DOHH2 (cell line): ENCODE measurements around the gene RNF212.

Experiments
- H3F3A ChIP-seq: fragments of 200-600 bp; sonication (generic), shearing (Covaris generic); 2 replicates; pipeline ENCODE4 v1.6.0; 2016; ENCODE audit warnings: antibody characterized with exemption, mild to moderate bottlenecking; ENCODE audit not compliant: control insufficient read depth, insufficient read depth
- H3K27ac ChIP-seq: fragments of 200-600 bp; sonication (generic); 2 replicates; pipeline ENCODE4 v1.5.1; 2014; ENCODE audit warnings: low read depth, mild to moderate bottlenecking, low read length, moderate library complexity
- H3K27me3 ChIP-seq: fragments of 200-600 bp; sonication (generic); 2 replicates; pipeline ENCODE4 v1.6.1; 2014; ENCODE audit warnings: mild to moderate bottlenecking, low read length, mixed read lengths; ENCODE audit not compliant: control insufficient read depth
- H3K36me3 ChIP-seq: fragments of 200-600 bp; sonication (generic); 2 replicates; pipeline ENCODE4 v1.6.1; 2014; ENCODE audit warnings: mild to moderate bottlenecking, low read length, moderate library complexity, mixed read lengths; ENCODE audit not compliant: control insufficient read depth
- H3K4me1 ChIP-seq: fragments of 200-600 bp; sonication (generic); 2 replicates; pipeline ENCODE4 v1.6.1; 2014; ENCODE audit warnings: mild to moderate bottlenecking, low read length, mixed read lengths; ENCODE audit not compliant: control insufficient read depth
- H3K4me2 ChIP-seq: fragments of 200-600 bp; sonication (generic); 2 replicates; pipeline ENCODE4 v1.6.0; 2014; ENCODE audit warnings: mild to moderate bottlenecking, low read length, moderate library complexity
- H3K4me3 ChIP-seq: fragments of 200-600 bp; sonication (generic); 2 replicates; pipeline ENCODE4 v1.5.1; 2014; ENCODE audit warnings: mild to moderate bottlenecking, low read length, mixed read lengths
- H3K79me2 ChIP-seq: fragments of 200-600 bp; sonication (generic); 2 replicates; pipeline ENCODE4 v1.6.1; 2014; ENCODE audit warnings: mild to moderate bottlenecking, low read length, mixed read lengths; ENCODE audit not compliant: control insufficient read depth
- H3K9me2 ChIP-seq: fragments of 200-600 bp; sonication (generic); replicated peaks from 2 replicates; pipeline ENCODE4 v1.6.1; 2014; ENCODE audit warnings: mild to moderate bottlenecking, low read length, mixed read lengths; ENCODE audit not compliant: control insufficient read depth
- H3K9me3 ChIP-seq: fragments of 200-600 bp; sonication (generic); 2 replicates; pipeline ENCODE4 v1.6.1; 2014; ENCODE audit warnings: antibody characterized with exemption, low read length, mixed read lengths; ENCODE audit not compliant: control insufficient read depth, insufficient read depth
- H4K20me1 ChIP-seq: fragments of 200-600 bp; sonication (generic); 2 replicates; pipeline ENCODE4 v1.6.0; 2014; ENCODE audit warnings: low read depth, mild to moderate bottlenecking, antibody characterized with exemption, low read length, moderate library complexity; ENCODE audit not compliant: control insufficient read depth, insufficient read depth
- EZH2phosphoT487 ChIP-seq: fragments of 200-600 bp; sonication (generic); IDR thresholded peaks from 2 replicates; pipeline ENCODE4 v1.6.1; 2017; ENCODE audit warnings: borderline replicate concordance, mild to moderate bottlenecking, antibody characterized with exemption, low read length, moderate library complexity, mixed read lengths
- TF ChIP-seq, protein P1 (sequence below): fragments of 200-600 bp; sonication (generic); IDR thresholded peaks from one replicate; pipeline ENCODE4 v1.5.1; 2014; ENCODE audit warnings: antibody characterized with exemption, mild to moderate bottlenecking, low read depth, low read length; ENCODE audit not compliant: poor library complexity, severe bottlenecking

The RNF212 gene

DNA sequence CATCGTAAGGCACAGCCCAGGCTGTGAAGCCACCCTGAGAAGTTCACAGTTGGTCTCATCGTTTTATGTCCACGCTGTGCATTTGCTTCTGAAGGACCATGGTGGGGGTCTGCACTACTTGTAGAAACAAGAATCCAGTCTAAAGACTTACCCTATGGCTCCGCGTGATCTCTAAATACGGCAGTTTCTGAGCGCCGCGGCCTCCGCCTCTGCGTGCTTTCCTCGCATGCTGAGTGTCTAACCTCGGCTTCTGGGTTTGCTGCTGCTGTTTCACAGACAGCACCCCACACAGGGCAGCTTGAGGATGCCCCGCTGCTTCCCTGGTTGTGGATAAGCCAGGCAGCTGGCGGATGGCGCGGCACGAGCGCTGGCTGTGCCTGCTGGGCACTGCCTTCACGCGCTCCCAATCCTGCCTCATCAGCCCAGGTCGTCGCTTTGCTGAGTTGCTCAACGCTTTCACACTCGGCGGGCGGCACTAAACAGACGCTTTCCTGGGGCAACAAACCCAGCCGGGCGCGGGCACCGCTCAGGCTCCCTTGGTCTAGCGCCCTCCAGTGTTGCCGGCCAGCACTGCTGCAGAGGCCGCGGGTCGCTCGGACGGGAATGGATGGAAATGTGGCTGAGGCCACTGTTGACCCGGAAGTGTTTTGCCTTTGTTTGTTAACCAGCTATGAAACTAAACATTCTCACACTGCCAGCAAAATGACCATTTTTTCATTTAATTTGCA, 62.7 kb downstream of the RNF212 start:
- Histone ChIP-seq H3K36me3 (no peaks in the 10 kb centered on the region), H3K27me3 (peaks cover 4% of the 10 kb centered on the region; the same call in 1 of the 2 replicates), H4K20me1 (no peaks in the 10 kb centered on the region), H3F3A (no peaks in the 10 kb centered on the region), H3K4me2 (no peak overlapping the region), H3K9me3 (no peaks in the 10 kb centered on the region; the same call in 1 of the 2 replicates), H3K4me3 (no peak overlapping the region), H3K79me2 (no peaks in the 10 kb centered on the region), H3K4me1 (peaks cover 5% of the 10 kb centered on the region), H3K27ac (no peak overlapping the region), H3K9me2 (no peaks in the 10 kb centered on the region)
- TF ChIP-seq, protein P1, sequence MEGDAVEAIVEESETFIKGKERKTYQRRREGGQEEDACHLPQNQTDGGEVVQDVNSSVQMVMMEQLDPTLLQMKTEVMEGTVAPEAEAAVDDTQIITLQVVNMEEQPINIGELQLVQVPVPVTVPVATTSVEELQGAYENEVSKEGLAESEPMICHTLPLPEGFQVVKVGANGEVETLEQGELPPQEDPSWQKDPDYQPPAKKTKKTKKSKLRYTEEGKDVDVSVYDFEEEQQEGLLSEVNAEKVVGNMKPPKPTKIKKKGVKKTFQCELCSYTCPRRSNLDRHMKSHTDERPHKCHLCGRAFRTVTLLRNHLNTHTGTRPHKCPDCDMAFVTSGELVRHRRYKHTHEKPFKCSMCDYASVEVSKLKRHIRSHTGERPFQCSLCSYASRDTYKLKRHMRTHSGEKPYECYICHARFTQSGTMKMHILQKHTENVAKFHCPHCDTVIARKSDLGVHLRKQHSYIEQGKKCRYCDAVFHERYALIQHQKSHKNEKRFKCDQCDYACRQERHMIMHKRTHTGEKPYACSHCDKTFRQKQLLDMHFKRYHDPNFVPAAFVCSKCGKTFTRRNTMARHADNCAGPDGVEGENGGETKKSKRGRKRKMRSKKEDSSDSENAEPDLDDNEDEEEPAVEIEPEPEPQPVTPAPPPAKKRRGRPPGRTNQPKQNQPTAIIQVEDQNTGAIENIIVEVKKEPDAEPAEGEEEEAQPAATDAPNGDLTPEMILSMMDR, result no peak
- TF ChIP-seq EZH2phosphoT487, result no peak

DNA sequence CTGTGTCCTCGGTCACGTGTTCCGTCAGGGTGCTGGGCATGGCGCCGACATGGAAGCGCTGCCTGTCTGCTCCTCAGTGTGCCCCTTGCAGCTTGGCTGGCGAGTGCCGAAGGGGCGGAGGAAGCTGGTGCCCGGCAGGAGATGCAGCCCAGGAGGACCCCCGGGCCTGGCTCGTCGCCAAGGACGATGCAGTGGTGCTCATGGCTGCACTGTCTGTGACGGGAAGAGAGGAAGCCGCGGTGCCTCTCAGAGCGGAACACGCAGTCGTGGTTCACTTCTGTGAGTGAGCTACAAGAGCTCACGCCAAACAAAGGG, 63.8 kb downstream of the RNF212 start:
- no peak overlapping the region for H3K4me2 ChIP-seq
- no peaks in the 10 kb centered on the region for H3K79me2 ChIP-seq
- no peaks in the 10 kb centered on the region for H3F3A ChIP-seq
- H3K27ac ChIP-seq, result no peak overlapping the region
- no peaks in the 10 kb centered on the region for H3K4me1 ChIP-seq
- H3K4me3 ChIP-seq, result no peak overlapping the region
- H4K20me1 ChIP-seq, result no peaks in the 10 kb centered on the region
- H3K27me3 ChIP-seq, result no peaks in the 10 kb centered on the region
- TF ChIP-seq, protein P1, result no peak
- no peak for TF ChIP-seq EZH2phosphoT487
- H3K9me2 ChIP-seq, result no peaks in the 10 kb centered on the region
- no peaks in the 10 kb centered on the region for H3K36me3 ChIP-seq
- H3K9me3 ChIP-seq, result no peaks in the 10 kb centered on the region; the same call in 1 of the 2 replicates

DNA sequence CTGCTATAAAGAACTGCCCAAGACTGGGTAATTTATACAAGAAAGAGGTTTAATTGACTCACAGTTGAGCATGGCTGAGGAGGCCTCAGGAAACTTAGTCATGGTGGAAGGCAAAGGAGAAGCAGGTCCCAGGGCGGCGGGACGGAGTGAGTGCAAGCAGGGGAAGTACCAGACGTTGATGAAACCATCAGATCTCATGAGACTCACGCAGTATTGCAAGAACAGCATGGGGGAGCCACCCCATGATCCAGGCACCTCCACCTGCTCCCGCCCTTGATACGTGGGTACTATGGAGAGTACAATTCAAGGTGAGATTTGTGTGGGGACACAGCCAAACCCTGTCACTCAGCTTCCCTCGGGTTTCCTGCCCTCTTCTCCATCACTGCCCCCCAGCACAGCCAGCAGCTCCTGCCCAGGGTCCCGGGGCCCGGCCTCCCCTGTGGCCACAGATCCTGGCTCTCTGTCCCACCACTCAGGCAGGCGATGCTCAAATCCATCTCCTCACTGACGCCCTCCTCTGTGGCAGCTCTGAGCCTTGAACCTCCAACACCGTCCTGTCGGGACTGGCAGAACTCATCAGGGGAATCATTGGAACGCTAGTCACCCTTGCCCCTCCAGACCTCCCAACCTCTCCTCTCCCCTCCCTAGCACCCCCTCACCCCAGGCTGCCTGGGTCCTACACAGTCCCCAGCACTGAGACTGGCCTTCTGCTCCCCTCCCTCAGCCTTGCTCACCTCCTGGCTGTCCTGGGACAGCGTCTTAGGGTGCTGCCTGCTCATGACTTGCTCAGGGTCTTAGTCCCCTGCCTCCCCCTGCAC, 64.4 kb downstream of the RNF212 start:
- no peak overlapping the region for H3K27ac ChIP-seq
- H3K4me2 ChIP-seq, result no peak overlapping the region
- H3K79me2 ChIP-seq, result no peaks in the 10 kb centered on the region
- no peaks in the 10 kb centered on the region for H3F3A ChIP-seq
- no peaks in the 10 kb centered on the region for H3K4me1 ChIP-seq
- H3K36me3 ChIP-seq, result no peaks in the 10 kb centered on the region
- H3K9me3 ChIP-seq, result no peaks in the 10 kb centered on the region; the same call in 1 of the 2 replicates
- no peak overlapping the region for H3K4me3 ChIP-seq
- H3K9me2 ChIP-seq, result no peaks in the 10 kb centered on the region
- no peak for TF ChIP-seq EZH2phosphoT487
- TF ChIP-seq, protein P1, result no peak
- H4K20me1 ChIP-seq, result no peaks in the 10 kb centered on the region
- H3K27me3 ChIP-seq, result no peaks in the 10 kb centered on the region
